GM12865 (cell line): ENCODE measurements around the gene CAPRIN2.

Experiments used
- DNase-seq: peaks from one replicate; pipeline ENCODE4 v3.0.0; 2010; ENCODE audit warnings: low read depth
- H3K4me3 ChIP-seq: 2 replicates; pipeline ENCODE4 v1.5.1; 2011; ENCODE audit warnings: mild to moderate bottlenecking, low read depth, low read length, control low read depth
- TF ChIP-seq, protein P1 (sequence below): IDR thresholded peaks from 2 replicates; pipeline ENCODE4 v1.5.1; 2011; ENCODE audit warnings: low read length, control low read depth, low read depth, inconsistent platforms; ENCODE audit not compliant: insufficient read depth; ENCODE audit errors: missing control alignments

CAPRIN2 gene

DNA sequence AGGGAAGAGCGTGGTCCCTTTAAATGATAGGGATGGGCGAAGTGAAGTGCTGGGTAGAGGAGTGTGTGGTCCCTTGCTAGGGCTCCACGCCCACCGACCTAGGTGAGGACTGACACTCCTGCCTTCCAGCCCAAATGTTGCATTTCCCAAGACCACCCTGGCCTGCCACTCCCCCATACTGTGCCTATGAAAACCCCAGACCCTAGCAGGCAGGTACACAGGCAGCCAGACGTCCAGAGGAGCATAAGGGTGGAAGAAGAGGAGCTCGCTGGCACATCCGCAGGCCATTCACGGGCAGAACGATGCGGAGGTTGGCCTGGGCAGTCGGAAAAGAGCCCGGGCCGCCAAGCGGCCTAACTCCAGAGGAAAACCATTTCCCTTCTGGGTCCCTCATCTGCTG, 58.3 kb downstream of the CAPRIN2 start:
- TF ChIP-seq, protein P1, sequence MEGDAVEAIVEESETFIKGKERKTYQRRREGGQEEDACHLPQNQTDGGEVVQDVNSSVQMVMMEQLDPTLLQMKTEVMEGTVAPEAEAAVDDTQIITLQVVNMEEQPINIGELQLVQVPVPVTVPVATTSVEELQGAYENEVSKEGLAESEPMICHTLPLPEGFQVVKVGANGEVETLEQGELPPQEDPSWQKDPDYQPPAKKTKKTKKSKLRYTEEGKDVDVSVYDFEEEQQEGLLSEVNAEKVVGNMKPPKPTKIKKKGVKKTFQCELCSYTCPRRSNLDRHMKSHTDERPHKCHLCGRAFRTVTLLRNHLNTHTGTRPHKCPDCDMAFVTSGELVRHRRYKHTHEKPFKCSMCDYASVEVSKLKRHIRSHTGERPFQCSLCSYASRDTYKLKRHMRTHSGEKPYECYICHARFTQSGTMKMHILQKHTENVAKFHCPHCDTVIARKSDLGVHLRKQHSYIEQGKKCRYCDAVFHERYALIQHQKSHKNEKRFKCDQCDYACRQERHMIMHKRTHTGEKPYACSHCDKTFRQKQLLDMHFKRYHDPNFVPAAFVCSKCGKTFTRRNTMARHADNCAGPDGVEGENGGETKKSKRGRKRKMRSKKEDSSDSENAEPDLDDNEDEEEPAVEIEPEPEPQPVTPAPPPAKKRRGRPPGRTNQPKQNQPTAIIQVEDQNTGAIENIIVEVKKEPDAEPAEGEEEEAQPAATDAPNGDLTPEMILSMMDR: no peak
- peak overlapping the region; percentile 95 for H3K4me3 ChIP-seq

DNA sequence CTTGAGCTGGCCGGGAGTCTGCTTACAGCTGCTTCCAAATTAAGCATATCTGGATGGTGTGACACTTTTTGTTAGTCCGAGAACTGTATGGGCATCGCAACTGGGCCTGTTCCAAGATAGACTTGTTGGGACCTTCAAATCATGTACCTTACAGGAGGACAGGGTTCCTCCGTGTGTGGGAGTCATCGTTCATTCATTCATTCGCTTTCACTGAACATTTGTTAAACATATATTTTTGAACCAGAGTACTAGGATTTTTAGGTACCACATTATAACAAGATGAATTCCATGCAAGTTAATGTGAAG, 58.7 kb downstream of the CAPRIN2 start:
- peak overlapping the region; percentile 95 for H3K4me3 ChIP-seq
- DNase-seq: no peak
- TF ChIP-seq, protein P1: no peak

More for the DNA sequence above, 58.3 kb downstream of the CAPRIN2 start:
- peak; percentile 2 for DNase-seq

DNA sequence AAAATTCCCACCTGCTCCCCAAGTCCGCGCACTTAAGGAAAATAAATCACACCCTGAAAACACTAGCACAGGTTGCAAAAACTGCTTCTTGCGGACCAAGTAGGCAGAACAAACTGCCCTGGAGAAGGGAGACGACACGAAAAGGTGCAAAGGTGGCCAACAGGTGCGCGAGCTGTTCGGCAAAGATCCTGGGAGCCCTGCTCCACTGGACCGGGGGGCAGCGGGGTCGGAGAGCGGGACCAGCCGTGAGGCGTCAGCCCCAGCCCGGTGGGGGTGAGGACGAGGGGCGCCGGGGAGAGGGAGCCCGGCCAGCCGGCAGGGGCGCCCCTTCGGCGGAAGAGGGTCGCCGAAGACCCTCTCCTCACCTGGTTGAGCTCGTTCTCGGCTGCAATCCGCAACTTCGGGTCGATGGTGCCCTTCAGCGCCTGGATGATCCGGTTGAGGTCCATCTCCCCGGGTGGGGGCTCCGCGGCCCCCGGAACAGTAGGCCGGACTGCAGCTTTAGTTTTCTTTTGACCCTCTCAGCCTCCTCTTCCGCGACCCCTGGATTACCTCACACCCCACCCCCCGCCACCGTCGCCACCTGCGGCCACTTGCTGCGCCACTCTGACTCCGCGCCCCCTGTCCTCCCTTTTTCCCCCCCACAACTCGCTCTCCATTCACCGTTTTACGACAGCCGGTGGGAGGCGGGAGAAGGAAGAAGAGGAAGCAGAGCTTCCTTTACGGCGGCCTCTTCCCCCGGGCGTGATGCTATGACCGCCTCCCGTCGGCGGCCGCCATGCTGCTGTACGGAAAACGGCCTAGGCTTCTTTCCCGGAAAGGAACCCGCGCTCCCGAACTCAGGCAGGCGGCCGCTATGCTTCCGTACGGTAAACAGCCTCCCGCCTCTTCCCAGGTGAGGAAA, 59.3 kb downstream of the CAPRIN2 start, which contains the start of gene IPO8:
IPO8 (minus strand) TSS at position 671 of the 904 bp plus-strand sequence; CDS start at position 449, 222 bp downstream.
- H3K4me3 ChIP-seq: peak within 1 kb of the TSS; percentile 95
- TF ChIP-seq, protein P1: peak; percentile 49

DNA sequence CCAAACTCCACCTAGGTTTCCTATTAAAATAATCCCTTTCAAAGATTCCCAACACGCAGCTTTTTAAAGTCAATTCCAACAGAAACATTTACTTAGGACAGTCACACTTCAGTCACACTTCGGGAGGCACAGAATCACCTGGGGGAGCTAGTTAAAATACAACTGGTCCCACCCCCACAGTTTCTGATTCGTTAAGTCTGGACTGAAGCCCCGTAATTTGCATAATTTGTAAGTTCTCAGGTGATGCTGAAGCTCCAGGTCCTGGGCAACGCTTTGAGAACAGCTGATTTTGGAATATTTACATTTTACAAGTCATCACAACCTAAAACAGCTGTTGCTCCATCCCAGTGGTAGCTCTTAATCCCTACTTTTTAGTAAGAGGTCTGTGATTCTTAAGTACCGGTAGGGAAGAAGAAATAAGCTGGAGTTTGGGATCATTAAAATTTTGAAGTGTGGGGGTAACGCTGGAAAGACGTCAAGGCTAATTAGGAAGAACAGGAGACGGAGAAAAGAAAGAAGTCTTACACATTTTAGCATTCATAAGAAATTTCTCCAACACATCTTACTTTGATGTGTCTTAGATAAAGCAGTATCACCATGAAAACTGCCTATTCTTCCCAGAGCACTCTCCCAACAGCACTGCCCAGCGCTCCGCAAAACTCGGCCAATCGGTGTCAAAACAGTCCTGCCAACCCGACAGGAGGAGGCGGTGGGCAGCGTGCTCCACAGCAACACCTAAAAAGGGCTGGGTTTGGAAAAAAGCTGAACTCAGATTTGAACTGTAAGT, 60.1 kb downstream of the CAPRIN2 start:
- H3K4me3 ChIP-seq: peak overlapping the region; percentile 95
- TF ChIP-seq, protein P1: no peak
- peak; percentile 29 for DNase-seq

More for the DNA sequence above, 59.3 kb downstream of the CAPRIN2 start, which contains the start of gene IPO8:
- peak; percentile 94 for DNase-seq

DNA sequence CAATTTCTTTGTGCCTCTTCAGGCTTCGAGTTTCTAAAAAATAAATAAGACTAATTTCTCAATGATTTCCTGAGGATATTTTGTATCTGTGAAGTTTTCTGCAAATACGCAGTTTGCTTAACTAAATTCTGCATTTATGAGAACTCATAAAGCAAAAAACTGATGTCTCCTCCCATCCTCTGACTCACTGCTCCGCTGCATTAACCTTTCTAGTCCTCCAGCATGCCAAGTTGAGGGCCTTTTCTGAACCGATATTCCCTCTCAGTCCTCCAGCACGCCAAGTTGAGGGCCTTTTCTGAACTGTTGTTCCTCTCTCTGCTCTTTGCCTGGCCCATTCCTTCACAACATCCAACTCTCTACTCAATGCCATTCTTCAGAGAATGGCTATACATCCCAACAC, 62.3 kb downstream of the CAPRIN2 start:
- no peak overlapping the region for H3K4me3 ChIP-seq
- no peak for DNase-seq
- TF ChIP-seq, protein P1: no peak

DNA sequence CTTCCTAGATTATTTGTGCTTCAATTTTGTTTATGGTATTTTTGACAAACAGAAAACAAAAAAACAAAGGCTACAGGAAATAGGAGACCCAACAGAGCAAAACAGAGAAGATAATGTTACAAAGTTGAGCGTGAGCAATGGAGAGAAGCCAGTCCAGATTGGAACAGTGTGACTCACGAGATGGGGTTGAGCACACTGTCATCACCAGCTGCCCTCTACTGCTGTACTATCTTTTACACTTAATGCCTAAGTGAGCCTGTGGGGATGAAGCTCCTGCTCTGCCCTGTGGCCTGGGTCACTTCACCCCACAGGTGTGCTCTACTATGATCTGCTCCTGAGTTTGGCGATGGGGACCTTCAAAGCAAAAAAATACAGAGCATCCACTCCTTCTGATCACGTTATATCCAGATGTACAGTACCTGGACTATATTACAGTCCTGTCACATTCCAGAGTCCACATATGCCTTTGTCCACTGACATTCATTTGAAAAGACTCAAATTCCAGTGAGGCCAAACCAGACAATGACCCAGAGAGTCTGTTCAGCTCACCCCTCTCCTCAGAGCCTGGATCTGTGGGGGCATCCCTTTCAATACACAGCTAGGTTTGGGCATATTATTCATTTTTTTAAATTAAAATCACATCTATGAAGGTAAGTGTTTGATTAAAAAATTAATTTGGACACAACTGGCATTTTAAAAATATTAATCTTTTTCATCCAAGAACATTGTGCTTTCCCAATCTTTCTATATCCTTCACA, 63.5 kb downstream of the CAPRIN2 start:
- no peak for DNase-seq
- TF ChIP-seq, protein P1: no peak
- no peak overlapping the region for H3K4me3 ChIP-seq
